ENCODE measurements around the gene SLC8B1. TPM values are rescaled to one million over a fixed set of nuclear protein-coding genes. Genes with fewer than 3 reads are reported as not detected.

Gene SLC8B1
- total and polyA plus RNA-seq, 9 of the 15 experiments (the other 6 are each of a cell fraction or from before 2014, with no cell fraction given) = 0.86 to 34.1 (median 18.5) TPM

DNA sequence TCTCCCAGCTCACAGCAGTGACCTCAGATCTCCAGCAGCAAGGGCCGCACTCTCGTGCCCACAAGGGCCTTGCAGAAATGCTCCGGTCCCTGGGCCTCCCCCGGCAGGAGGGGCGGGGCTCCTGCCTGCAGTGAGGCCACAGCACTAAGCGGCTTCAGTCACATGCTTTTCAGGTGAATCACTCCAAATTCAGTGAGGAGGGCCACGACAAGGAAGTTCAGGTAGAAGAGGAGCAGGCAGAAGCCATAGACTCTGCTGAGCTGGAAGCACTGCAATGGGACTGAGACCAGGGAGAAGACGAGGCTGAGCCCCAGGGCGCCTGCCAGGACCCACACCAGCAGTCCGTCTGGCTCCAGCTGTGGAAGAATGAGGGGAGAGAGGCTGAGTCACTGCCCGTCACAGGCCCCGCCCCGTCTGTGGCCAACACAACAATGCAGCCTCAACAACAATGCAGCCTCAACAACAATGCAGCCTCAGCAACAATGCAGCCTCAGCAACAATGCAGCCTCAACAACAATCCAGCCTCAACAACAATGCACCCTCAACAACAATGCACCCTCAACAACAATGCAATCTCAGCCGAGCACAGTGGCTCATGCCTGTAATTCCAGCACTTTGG lies 35.2 kb downstream of the SLC8B1 start (continued):
- TF ChIP-seq ZNF77 (CRISPR knock-in tag; IDR thresholded peaks at IDR 0.05) (no peak), FOXA1 (IDR thresholded peaks at IDR 0.05; ENCODE audit: borderline replicate concordance) (no peak), IRF2 (CRISPR knock-in tag; IDR thresholded peaks at IDR 0.05) (no peak), CTBP1 (IDR thresholded peaks at IDR 0.05; ENCODE audit: borderline replicate concordance) (peak; percentile 63; the same call in 1 of the 2 replicates), SMARCC2 (IDR thresholded peaks at IDR 0.05; ENCODE audit: low read depth) (0 out of 2 replicates have a peak, but pooled peaks have one; percentile 36), SRSF7 (optimal IDR thresholded peaks at IDR 0.05; ENCODE audit: low read depth, low read length) (no peak), XRCC4 (IDR thresholded peaks at IDR 0.05; ENCODE audit: extremely low read depth, insufficient read depth, insufficient read length) (no peak), CEBPB (tag; IDR thresholded peaks at IDR 0.05) (no peak), MAFG (tag; conservative IDR thresholded peaks at IDR 0.05) (peak; percentile 67), JUNB (CRISPR knock-in tag; conservative IDR thresholded peaks at IDR 0.05) (no peak), ZNF79 (CRISPR knock-in tag; IDR thresholded peaks at IDR 0.05; ENCODE audit: low read depth) (no peak), MCM2 (IDR thresholded peaks at IDR 0.05; ENCODE audit: low read depth) (no peak), DPF2 (IDR thresholded peaks at IDR 0.05) (peak; percentile 74), POLR2B (IDR thresholded peaks at IDR 0.05; ENCODE audit: low read depth, partially characterized antibody) (no peak), POLR2G (IDR thresholded peaks at IDR 0.05; ENCODE audit: low read depth, low read length) (0 out of 2 replicates have a peak, but pooled peaks have one; percentile 2), RBFOX2 (IDR thresholded peaks at IDR 0.05; ENCODE audit: low read depth, low read length) (0 out of 2 replicates have a peak, but pooled peaks have one; percentile 28), ZNF232 (CRISPR knock-in tag; IDR thresholded peaks at IDR 0.05) (no peak)
- TF ChIP-seq, protein P1, sequence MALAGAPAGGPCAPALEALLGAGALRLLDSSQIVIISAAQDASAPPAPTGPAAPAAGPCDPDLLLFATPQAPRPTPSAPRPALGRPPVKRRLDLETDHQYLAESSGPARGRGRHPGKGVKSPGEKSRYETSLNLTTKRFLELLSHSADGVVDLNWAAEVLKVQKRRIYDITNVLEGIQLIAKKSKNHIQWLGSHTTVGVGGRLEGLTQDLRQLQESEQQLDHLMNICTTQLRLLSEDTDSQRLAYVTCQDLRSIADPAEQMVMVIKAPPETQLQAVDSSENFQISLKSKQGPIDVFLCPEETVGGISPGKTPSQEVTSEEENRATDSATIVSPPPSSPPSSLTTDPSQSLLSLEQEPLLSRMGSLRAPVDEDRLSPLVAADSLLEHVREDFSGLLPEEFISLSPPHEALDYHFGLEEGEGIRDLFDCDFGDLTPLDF (CRISPR knock-in tag; IDR thresholded peaks at IDR 0.05) = no peak
- TF ChIP-seq, protein P2, sequence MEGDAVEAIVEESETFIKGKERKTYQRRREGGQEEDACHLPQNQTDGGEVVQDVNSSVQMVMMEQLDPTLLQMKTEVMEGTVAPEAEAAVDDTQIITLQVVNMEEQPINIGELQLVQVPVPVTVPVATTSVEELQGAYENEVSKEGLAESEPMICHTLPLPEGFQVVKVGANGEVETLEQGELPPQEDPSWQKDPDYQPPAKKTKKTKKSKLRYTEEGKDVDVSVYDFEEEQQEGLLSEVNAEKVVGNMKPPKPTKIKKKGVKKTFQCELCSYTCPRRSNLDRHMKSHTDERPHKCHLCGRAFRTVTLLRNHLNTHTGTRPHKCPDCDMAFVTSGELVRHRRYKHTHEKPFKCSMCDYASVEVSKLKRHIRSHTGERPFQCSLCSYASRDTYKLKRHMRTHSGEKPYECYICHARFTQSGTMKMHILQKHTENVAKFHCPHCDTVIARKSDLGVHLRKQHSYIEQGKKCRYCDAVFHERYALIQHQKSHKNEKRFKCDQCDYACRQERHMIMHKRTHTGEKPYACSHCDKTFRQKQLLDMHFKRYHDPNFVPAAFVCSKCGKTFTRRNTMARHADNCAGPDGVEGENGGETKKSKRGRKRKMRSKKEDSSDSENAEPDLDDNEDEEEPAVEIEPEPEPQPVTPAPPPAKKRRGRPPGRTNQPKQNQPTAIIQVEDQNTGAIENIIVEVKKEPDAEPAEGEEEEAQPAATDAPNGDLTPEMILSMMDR (IDR thresholded peaks at IDR 0.05 in 2 of 3, conservative IDR thresholded peaks at IDR 0.05 in 1 of 3; ENCODE audit: insufficient read depth in 2 of 3, low read depth in 1 of 3, low read length in 3 of 3) = no peak
- TF ChIP-seq, protein P3, sequence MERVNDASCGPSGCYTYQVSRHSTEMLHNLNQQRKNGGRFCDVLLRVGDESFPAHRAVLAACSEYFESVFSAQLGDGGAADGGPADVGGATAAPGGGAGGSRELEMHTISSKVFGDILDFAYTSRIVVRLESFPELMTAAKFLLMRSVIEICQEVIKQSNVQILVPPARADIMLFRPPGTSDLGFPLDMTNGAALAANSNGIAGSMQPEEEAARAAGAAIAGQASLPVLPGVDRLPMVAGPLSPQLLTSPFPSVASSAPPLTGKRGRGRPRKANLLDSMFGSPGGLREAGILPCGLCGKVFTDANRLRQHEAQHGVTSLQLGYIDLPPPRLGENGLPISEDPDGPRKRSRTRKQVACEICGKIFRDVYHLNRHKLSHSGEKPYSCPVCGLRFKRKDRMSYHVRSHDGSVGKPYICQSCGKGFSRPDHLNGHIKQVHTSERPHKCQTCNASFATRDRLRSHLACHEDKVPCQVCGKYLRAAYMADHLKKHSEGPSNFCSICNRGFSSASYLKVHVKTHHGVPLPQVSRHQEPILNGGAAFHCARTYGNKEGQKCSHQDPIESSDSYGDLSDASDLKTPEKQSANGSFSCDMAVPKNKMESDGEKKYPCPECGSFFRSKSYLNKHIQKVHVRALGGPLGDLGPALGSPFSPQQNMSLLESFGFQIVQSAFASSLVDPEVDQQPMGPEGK (CRISPR knock-in tag; IDR thresholded peaks at IDR 0.05; ENCODE audit: borderline replicate concordance) = no peak
- TF ChIP-seq, protein P4, sequence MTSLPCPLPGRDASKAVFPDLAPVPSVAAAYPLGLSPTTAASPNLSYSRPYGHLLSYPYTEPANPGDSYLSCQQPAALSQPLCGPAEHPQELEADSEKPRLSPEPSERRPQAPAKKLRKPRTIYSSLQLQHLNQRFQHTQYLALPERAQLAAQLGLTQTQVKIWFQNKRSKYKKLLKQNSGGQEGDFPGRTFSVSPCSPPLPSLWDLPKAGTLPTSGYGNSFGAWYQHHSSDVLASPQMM (CRISPR knock-in tag; IDR thresholded peaks at IDR 0.05) = no peak
- TF ChIP-seq, protein P5, sequence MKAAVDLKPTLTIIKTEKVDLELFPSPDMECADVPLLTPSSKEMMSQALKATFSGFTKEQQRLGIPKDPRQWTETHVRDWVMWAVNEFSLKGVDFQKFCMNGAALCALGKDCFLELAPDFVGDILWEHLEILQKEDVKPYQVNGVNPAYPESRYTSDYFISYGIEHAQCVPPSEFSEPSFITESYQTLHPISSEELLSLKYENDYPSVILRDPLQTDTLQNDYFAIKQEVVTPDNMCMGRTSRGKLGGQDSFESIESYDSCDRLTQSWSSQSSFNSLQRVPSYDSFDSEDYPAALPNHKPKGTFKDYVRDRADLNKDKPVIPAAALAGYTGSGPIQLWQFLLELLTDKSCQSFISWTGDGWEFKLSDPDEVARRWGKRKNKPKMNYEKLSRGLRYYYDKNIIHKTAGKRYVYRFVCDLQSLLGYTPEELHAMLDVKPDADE (conservative IDR thresholded peaks at IDR 0.05; ENCODE audit: control insufficient read depth, low read depth, low read length) = no peak

Measured in K562 (cell line).